ENCODE results near the gene EPHB1.
"Not testable (repeated sequence)": the region's sequence is repeated elsewhere in the genome, so short reads cannot be mapped to it uniquely, and the experiment has no call there.

Gene EPHB1

GRCh38 chr3:135013206-135013605 lies 218.1 kb downstream of the EPHB1 start:
- no peak for FAIRE-seq

DNA sequence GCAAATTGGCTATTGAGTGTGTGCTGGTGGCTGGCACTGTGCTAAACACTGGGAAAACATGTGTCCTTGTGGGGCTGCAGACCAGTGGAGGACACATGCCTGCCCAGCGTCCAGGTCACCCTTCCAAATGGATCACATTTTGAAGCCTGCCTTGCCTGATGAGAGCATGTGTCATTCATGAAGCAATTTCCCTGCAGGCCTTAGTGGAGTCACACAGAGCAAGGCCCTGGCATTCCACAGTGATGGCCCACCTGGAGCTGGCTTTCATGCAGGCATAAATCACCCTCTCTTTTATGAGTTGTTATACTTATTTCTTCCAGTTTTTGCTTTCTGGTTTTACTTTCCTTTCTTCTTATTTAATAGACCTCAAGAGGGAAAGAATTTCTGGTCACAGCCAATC lies 219.5 kb downstream of the EPHB1 start:
- FAIRE-seq: no peak

GRCh38 chr3:135017003-135017893 lies 222.2 kb downstream of the EPHB1 start:
- FAIRE-seq: no peak

- FAIRE-seq: no peak
These were observed 223.3 kb downstream of the EPHB1 start for GRCh38 chr3:135018149-135018923.

GRCh38 chr3:135020181-135020580 lies 225.1 kb downstream of the EPHB1 start:
- FAIRE-seq: no peak

DNA sequence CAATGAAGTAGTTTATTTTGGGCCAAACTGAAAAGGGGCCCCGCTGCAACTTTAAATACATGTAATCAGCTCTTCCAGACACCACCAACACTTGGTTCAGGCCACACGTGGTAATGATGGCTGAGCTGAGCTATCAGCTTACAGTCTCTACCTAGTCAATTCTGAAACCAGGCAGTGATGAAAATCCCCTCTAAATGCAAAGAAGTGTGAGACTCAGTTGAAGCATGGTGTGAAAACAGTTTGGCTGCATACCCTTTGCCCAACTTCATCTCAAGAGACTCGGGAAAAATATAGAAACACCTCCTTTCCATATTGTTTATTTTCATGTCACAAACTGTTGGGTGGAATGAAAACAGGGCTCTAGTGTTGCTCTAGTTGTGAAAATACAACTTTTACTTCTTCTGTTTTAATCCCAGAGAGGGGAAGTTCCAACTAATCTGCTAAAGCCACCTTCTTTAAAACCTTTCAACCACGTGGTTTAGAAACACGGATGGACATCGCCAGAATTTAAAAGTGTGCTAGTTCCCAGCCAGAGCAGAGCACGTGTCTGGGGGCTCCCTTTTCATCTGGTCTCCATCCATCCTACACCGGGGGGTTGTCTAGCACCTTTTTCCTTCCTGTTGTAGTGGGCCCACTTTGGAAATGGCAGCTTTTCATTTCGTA lies 229.1 kb downstream of the EPHB1 start:
- no peak for FAIRE-seq

- FAIRE-seq: not testable (repeated sequence)
These were observed 235.9 kb downstream of the EPHB1 start for GRCh38 chr3:135030768-135031615.

DNA sequence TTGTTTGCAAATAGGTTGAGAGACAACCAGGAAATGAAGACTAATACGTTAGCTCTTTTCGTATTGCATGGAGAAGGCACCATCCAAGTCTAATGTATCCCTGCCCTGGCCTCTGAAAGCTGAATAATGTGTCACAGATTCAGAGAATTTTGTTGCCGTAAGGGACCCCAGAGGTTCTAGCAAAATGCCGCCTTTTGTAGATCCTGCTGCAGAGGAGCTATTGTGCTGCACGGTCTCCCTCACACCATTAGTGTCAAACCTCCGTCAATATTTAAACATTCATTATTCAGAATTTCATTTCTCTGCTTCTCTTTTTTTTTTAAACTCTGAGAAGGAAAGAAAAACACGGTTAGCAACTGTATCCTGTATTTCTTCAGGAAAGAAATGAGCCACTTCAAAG lies 238.7 kb downstream of the EPHB1 start:
- FAIRE-seq: no peak

GRCh38 chr3:135034291-135034768 lies 239.3 kb downstream of the EPHB1 start:
- FAIRE-seq: no peak

DNA sequence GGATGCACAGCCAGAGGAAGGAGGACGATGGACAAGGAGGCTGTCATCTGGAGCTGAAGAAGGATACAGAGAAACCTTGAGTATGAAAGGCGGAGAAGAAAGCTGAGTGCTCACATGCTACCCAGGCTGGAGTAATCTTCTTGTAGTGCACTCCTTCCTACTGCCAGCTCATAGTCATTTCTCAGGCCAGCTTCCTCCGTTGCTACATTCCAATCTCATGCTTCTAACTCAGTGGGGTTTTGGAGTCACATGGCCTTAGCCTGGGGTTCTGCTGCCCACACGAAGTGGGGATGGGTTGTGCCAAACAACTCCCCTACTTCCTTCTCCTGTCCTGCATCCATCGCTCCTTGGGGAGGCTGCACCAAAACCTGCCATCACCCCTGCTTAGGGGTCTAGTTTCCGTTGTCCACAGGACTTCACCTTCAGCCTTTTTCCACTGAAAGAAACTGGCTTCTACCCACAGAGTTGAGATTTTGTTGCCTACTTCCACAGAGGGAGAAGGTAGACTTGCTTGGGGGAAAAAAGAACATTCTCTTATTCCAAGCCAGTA lies 239.9 kb downstream of the EPHB1 start:
- no peak for FAIRE-seq

DNA sequence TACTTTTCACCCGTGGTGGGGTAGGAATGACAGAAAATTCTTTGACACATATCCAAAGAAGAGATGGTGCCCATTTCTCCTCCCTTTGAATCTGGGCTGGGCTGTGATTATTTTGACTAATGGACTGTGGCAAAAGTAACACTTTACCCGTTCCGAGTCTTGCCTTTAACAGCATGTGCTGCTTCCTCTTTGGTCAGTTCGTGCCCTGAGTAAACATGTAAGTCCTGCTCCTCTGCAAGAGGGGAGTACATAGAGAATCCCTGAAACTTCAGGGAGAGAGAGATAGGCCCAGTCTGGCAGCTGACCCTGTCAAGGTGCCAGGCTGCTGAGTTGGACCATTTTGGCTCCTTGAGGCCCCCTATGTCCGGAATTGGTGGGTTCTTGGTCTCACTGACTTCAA lies 243.1 kb downstream of the EPHB1 start:
- no peak for FAIRE-seq

- FAIRE-seq: not testable (repeated sequence)
These were observed 244.5 kb downstream of the EPHB1 start for GRCh38 chr3:135039536-135039935.

- no peak for FAIRE-seq
These were observed 245.5 kb downstream of the EPHB1 start for GRCh38 chr3:135040321-135041240.

DNA sequence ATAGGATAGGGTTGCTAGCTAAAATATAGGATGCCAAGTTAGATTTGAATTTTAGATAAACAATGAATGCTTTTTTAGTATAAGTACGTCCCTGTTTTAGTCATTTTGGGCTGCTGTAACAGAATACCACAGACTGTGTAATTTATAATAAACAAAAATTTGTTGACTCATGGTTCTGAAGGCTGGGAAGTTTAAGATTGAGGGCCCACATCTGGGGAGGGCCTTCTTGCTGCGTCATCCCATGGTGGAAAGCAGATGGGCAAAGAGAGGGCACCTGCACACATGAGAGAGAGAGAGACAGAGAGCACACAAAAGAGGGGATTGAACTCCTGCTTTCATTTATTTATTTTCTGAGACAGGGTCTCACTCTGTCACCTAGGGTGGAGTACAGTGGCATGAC lies 246.5 kb downstream of the EPHB1 start:
- FAIRE-seq: no peak

DNA sequence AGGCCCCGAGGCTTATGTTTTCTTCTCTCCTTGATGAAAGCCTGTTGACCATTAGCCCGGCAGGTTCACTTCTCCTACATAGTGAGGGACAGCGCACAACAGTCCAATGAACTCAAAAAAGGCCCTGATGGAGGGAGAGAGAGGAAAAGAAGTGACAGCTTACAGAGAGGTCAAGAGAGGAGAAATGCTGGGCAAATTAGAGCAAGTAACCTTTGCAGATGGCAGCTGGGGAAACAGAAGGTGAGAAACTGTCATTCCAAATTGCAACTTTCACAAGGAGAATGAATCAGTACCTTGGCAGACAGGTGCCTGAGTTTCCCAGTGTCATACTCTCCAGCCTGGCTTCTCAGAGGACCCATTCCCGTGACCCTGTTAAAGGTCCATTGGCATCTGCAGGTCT lies 252.0 kb downstream of the EPHB1 start:
- FAIRE-seq: no peak

DNA sequence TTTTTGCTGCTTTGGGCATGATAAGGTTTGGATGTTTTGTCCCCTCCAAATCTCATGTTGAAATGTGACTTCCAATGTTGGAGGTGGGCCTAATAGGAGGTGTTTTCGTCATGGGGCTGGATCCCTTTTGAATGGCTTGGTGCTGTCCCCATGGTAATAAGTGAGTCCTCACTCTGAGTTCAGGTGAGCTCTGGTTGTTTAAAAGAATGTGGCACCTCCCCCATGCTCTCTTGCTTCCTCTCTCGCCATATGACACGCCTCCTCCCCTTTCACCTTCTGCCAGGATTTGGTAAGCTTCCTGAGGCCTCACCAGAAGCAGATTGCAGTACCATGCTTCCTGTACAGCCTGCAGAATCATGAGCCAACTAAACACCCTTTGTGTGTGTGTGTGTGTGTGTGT lies 255.5 kb downstream of the EPHB1 start:
- no peak for FAIRE-seq

- FAIRE-seq: no peak
These were observed 256.4 kb downstream of the EPHB1 start for GRCh38 chr3:135051409-135051973.

DNA sequence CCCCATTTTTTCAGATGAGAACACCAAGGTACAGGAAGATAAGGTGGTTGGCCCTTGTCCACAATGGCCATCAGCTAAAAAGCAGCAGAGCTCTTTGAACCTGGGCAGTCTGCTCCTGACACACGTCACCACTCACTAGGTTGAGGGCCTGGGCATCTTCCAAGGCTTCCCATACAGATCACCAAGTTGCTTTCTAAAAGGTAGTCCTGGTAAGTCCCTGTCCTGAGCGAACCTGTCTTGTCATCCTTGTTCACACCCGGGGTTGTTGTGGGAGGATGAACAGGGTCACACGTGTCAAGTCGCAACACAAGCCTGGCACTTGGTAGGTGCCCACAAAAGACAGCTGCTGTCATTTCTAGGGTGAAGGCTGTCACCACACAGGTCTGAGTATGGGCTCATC lies 260.4 kb downstream of the EPHB1 start:
- FAIRE-seq: no peak

DNA sequence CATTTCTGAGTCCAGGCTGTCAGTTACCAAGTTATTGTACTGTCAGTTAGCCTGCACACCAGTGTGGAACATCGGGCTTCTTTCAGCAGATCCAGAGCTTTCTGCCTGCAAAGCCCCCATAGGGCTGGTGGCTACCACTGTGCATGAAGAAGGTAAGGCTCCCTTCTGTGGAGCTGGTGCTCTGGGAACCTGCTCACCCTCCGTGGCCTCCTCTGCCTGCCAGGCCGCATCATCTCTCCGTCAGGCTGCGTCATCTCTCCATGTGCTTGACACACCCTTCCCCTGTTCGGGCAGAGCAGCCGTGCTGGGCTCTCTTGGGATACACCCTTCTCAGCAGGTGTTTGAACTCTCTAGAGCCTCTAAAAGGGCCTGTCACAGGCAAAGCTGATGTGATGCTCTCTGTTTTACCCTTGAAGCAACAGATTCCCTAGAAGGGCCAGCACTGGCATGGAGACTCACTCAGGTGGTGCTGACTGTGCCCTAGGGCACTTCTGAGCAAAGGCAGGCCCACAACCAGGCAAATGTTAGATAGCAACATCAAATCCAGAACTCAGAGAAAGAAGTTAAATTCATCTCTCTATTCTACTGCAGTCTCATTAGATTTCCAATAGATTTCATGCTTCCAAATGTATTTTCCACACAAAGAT lies 261.1 kb downstream of the EPHB1 start:
- no peak for FAIRE-seq

- no peak for FAIRE-seq
These were observed 261.8 kb downstream of the EPHB1 start for GRCh38 chr3:135056733-135057310.

Measured in islet of Langerhans (tissue), 1 donor.